DMS153 treated with DMSO at 0.1 percent for 48 hours (cell line): ENCODE data around the gene CYP2C9.

Experiments
- DNase-seq: peaks from one replicate; lab custom pipeline; 2025; ENCODE audit not compliant: unreplicated experiment; lab: John Stamatoyannopoulos, UW

The CYP2C9 gene

GRCh38 chr10:95035332-95036295 is 97.2 kb downstream of the CYP2C9 start:
- no peak for DNase-seq

DNA sequence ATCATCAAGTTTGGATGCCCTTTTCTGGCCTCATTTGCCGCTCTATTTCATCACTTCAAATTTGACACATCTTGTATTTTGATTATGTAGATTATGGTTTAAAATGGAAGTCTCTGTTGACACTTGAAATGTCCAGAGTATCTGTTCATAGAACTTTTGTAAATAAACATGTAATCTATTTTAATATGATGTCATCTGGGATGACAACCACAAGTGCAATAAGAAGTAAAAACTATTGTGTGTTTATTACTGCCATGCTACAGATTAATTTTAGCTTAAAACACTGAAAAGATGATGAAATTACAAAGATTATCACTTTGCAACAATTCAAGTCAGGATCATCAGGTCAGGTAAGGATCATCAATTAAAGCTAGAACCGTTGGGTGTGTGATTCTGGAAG is 100.8 kb downstream of the CYP2C9 start:
- DNase-seq = no peak
